DLD1 (cell line): ENCODE measurements around the gene CROCC2.

ENCODE experiments used
- in situ Hi-C: cut with HindIII; loops from 2 replicates; pipeline ENCODE4 v1.10.0; 2017; ENCODE audit warnings: low sequenced_read_pairs

Gene CROCC2

GRCh38 chr2:240906141-240906910, at the start of gene CROCC2:
Gene CROCC2 (plus strand): TSS chr2:240906336. CDS start chr2:240906514, 178 bp downstream.
- in situ Hi-C loops, result loop anchor here (10.0 kb wide), 1 partner anchor 62 kb away; no protein-coding TSS in a partner anchor

- in situ Hi-C loops, result no loop called here
Observed at GRCh38 chr2:240857039-240858008, 48.8 kb upstream of the CROCC2 start.

- in situ Hi-C loops, result no loop called here
Observed at GRCh38 chr2:240858321-240858720, 47.8 kb upstream of the CROCC2 start.

- in situ Hi-C loops, result no loop called here
Observed at GRCh38 chr2:240858871-240859270, 47.3 kb upstream of the CROCC2 start.

GRCh38 chr2:240861547-240861946, 44.6 kb upstream of the CROCC2 start:
- in situ Hi-C loops, result no loop called here

- in situ Hi-C loops, result no loop called here
Observed at GRCh38 chr2:240864475-240864874, 41.7 kb upstream of the CROCC2 start.

- in situ Hi-C loops, result no loop called here
Observed at GRCh38 chr2:240865391-240865790, 40.7 kb upstream of the CROCC2 start.

GRCh38 chr2:240868286-240869108, 37.6 kb upstream of the CROCC2 start, which contains the start of gene AGXT:
Gene AGXT (plus strand): TSS chr2:240868824. CDS start chr2:240868866, 42 bp downstream.
- in situ Hi-C loops, result no loop called here

- in situ Hi-C loops, result no loop called here
Observed at GRCh38 chr2:240869109-240869955, 36.8 kb upstream of the CROCC2 start.

- in situ Hi-C loops, result no loop called here
Observed at GRCh38 chr2:240869956-240870875, 35.9 kb upstream of the CROCC2 start.

- in situ Hi-C loops, result no loop called here
Observed at GRCh38 chr2:240871071-240871958, 34.8 kb upstream of the CROCC2 start.

- in situ Hi-C loops, result no loop called here
Observed at GRCh38 chr2:240872317-240873097, 33.6 kb upstream of the CROCC2 start.

GRCh38 chr2:240873098-240873788, 32.9 kb upstream of the CROCC2 start:
- in situ Hi-C loops, result no loop called here

- in situ Hi-C loops, result no loop called here
Observed at GRCh38 chr2:240873805-240874714, 32.1 kb upstream of the CROCC2 start.

- in situ Hi-C loops, result no loop called here
Observed at GRCh38 chr2:240874715-240875227, 31.4 kb upstream of the CROCC2 start.
